HG03196 (cell line): Measurements from ENCODE around the gene AJAP1.

Source experiments
- ATAC-seq: cut with Tn5 transposase; IDR thresholded peaks from one replicate; pipeline ENCODE4 v1.9.1; 2021; ENCODE audit not compliant: unreplicated experiment

The AJAP1 gene

DNA sequence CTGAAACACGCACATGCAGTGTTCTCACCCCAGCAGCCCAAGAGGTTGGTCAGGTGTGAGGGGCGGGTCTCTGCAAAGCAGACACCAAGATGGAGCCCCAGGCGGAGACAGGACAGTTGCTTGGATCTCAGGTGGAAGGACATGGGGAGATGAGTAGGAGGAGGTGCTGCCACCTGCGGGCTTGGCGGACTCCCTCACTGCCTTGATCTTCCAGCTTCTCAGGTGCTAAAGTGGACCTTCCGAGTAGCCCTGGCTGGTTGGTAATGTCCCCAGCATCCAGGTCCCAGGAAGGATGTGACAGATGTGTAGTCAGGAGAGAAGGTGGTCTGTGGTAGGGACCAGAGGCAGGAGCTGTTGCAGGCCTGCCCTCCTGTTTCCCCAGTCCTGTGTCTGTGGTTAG, 114.1 kb downstream of the AJAP1 start:
- ATAC-seq: no peak

- ATAC-seq: no peak
These were observed 115.3 kb downstream of the AJAP1 start for GRCh38 chr1:4769516-4770280.

DNA sequence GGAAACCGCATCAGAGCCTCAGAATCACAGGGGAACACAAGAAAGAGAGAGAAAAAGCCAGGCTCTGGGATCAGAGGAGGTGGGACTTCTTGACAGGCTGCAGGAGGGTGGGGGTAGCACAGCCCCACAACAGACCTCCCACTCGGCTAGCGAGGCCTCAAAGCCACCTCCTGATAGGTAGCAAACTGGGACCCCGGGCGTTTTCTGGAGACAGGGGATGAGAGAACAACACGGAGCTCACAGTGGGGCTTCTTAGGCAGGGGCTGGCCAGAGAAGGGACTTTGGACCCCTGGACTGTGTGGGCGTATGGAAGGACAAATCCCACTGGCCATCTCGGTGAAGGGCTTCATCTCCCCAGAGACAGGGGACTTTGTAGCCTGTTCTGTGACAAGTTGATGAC, 116.3 kb downstream of the AJAP1 start:
- no peak for ATAC-seq

DNA sequence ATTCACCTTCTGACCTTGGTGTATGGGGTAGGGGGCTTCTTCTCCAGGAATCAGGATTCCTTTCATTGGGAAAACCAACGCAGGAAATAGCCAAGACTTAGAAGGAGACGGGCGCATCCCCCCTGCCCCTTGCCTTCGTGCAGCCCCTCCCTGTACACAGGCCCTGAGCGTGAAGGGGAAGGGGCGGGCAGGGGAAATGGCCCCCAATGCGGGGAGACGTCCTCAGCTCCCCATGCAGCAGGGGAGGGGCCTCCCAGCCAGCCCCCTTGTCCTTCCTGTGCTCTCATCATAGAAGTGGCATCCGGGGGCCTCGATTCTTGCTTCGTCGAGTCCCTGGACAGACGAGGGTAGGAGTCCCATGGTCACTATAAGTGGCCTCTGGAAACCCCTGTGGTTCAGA, 116.9 kb downstream of the AJAP1 start:
- ATAC-seq: no peak

DNA sequence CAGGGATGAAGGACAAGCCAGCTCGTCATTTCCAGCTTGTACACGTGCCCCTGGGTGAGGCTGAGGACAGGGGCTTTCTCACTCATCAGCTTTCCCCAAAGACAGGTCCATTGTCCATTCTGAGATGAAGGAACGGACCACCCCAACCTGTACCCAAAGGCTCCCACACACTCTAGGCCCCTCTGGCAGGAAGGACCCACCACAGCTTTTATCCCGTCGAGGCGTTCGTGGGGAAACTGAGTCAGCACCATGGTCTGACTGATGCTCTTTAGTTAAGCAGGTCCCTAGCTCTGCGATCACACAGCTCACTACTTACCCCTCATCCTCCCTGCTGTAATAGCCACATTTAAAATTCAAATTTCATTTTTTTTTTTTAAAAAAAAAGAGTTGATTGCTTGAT, 117.3 kb downstream of the AJAP1 start:
- ATAC-seq: no peak

- no peak for ATAC-seq
These were observed 118.0 kb downstream of the AJAP1 start for GRCh38 chr1:4772294-4773010.

DNA sequence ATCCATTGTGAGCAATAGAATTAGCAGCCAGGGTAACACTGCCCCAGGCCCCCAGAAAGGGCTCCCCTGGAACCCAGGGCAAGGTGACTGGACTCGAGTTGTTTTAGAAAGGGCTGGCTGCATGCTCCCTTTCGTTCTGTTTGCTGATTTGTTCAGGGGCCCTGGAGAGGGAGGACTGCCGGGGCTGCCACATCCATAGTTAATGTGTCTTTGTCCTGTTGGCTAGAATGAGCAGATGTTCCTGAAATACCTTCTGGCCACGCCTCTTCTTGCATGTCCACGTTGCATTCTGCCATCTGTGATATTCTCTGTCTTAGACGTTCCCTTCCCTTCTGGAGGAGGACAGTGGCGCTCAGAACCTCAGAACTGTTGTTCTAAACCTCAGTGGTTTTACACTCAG, 118.8 kb downstream of the AJAP1 start:
- ATAC-seq: no peak

DNA sequence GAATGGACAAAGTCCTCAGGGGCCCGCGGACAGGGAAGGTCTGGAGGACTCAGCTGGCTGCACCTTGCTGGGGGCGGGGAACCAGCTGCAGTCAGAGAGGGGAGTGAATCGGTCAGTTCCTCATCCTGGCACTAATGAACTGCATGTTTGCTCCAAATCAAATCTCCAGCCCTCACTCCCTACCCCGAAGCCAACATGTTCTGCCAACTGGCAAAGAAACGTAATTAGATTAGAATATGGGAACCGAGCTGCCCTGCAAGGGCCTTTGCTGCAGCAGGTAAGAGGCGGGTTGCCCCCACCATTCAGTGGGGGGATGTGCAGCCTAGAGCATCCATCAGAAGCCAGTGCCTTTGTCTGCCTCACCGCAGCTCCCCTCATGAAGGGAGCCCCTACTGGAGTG, 121.1 kb downstream of the AJAP1 start:
- ATAC-seq: no peak

DNA sequence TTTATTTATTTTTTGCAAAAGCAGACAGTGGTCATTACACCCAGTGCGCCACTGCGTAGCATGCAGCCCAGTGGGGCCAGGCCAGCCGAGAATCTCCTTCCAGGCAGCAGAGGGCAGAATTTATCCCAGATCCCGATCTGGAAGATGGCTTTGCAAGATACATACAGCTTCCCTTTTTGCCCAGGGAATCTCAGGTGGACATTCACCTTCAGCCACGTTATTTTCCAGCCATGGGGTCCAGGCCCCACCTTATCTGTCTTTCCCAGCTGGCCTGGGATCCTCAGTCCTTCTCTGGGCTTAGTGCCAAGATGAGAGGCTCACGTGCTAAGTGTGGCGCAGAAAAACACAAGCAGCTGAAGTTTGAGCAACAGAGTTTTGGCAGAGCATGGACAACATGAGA, 123.6 kb downstream of the AJAP1 start:
- no peak for ATAC-seq

DNA sequence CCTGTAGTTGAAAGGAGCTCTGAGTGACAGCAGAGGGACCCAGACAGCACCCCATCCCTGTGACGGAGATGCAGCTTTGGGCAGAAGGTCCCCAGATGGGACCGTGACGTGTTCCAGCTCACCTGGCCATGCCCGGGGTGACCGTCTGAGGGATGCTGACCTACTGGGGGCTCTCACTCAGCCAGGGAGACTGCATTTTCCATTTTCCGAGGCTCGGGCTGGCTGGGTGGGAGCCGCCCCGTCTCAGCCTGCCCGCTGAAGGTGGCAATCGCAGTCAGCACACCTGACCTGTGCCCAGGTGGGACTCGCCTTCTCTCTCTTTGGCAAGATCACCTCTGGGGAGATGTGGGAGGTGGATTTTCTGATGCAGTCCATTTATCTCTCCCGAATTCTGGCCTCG, 127.2 kb downstream of the AJAP1 start:
- no peak for ATAC-seq

DNA sequence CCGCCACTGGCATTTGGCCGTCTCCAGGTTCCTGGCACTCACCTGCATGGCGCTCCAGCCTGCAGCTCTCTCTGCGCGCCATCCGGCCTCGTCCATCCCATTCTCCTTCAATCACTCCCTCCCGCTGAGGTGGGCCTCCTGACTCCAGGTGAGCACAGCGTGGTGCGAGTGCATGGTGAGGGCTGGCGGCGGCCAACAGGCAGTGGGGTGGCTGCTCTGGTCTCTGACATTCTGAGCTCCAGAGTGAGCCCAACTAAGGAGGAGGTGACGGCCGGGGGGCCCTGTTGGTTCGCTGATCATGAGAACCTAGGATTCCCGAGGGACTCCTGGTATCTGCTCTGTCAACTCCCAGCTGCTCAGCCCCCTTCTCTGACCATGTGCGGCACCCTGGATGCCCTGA, 130.4 kb downstream of the AJAP1 start:
- no peak for ATAC-seq

GRCh38 chr1:4786055-4786454, 131.6 kb downstream of the AJAP1 start:
- no peak for ATAC-seq

GRCh38 chr1:4787551-4787950, 133.1 kb downstream of the AJAP1 start:
- no peak for ATAC-seq

DNA sequence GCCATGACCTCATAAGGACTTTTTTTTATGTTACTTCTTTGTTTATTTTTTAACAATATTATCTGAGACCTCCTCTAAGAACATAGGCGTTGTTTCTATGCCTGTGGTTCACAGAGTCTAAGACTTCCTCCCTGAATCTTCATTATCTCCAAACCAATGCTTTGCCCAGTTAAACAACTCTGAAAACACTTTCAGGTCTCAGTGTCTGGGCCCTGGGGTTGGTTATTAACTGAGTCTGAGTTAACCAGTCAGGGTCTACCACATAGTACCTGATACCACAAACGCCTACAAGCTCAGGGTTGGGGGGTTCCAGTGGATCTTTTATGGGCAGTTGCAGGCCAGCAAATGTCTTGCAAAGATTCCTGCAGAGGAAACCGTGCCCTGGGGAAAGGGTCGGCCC, 138.2 kb downstream of the AJAP1 start:
- ATAC-seq: peak; percentile 41

- no peak for ATAC-seq
These were observed 139.8 kb downstream of the AJAP1 start for GRCh38 chr1:4794020-4794780.

DNA sequence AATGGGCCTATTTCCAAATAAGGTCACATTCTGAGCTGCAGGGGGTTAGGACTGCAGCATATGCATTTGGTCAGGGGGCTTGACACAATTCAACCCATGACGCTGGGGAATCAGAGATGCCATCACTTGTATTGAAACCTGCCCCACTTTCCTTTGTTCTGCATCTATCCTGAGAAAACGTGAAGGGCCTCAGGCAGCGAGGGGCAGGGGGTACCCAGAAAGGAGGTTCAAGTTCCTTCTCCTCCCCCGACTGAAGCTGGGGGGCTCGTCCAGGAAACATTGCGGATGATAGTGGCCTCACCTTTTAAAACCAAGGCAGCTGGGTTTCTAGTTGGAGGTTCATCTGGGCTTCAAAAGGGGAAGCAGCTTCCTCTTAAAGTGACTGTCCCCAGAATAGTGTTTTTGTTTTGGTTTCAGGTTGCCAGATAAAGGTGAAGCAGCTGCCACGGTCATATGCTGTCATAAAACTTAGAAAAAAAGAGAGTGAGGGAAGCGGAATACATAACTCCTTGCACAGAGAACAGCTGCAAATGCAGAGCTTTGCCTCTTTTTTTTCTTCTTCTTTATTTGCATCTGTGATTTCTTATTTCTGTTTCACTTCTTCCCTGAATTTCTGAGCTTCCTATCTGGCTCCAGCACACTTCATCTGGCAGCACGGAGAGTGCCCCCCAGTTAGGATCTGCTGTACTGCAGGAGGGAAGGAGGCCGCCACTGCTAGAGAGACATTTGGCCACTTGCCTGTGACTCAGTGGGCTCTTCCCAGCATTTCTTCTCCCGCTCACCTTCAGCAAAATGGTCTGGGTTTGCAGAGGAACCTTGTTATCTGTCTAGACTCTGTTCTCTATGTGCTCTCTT, 142.0 kb downstream of the AJAP1 start:
- ATAC-seq: peak; percentile 68

GRCh38 chr1:4797016-4797410, 142.6 kb downstream of the AJAP1 start:
- ATAC-seq: no peak

- no peak for ATAC-seq
These were observed 143.0 kb downstream of the AJAP1 start for GRCh38 chr1:4797429-4797828.

DNA sequence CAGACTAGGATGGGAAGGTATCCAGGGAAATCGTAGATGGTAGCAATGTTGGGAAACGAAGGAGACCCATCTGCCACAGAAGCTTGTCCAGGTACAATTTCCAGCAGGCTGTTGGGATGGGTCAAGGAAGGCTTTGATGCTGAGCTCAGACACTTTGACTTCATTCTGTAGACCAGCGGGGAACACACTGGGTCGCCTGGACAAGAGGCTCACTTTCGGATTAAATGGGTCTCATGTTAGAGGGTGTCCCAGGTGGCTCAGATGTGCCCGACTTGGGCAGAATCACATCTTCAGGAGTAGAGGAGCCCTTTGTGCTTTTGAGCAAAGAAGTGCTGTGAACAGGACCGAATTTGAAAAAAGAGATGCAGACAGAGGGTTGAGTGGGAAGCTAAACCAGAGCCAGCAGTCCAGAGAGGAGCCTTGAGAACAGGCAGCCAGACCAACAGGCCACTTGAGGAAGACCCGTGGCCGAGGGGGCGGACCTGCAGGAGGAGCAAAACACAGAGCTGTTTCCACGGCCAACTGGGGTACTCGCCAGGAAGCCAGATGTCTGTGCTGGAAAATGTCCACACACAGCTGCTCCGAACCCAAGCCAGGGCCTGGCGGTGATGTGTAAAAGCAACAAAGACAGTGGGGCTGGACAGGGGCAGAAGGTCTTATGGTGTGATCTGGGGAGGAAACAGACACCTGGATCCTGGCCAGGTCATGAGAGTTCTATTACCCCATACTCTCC, 146.9 kb downstream of the AJAP1 start:
- ATAC-seq: no peak

DNA sequence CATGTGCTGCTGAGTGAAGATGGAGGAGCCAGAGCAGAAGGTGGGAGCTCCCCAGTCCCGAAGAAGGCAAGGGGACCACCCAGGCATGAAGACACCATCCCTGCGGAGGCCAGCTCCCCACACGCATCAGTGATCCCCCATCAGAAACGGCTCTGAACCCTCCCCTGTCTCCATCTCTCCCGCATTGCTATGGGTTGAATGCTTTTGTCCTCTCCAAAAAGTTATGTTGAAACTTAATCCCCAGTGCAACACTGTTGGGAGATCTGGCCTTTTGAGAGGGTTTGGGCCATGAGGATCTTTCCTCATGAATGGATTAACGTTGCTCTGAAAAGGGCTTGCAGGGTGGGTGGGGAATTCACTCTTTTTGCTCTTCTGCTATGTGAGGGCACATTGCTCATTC, 147.6 kb downstream of the AJAP1 start:
- no peak for ATAC-seq
